Skin epidermis (tissue), 12 donors: ENCODE measurements around the gene RAPGEF4.

Source experiments
- H3K27ac ChIP-seq, 21 experiments: fragments of 200-600 bp; sonication (generic) in 11 of 21; one replicate each; pipeline ENCODE4 v1.5.0; 2020; ENCODE audit warnings: mild to moderate bottlenecking in 3 of 21, inconsistent platforms in 2 of 21, moderate library complexity in 2 of 21
- H3K4me3 ChIP-seq, 7 experiments: fragments of 200-600 bp; sonication (generic) in 2 of 7; one replicate each; pipeline ENCODE4 v1.5.0; 2020; ENCODE audit warnings: inconsistent platforms in 2 of 7, mild to moderate bottlenecking in 2 of 7, moderate library complexity in 1 of 7

RAPGEF4 gene

GRCh38 chr2:172947461-172948153 lies 212.0 kb downstream of the RAPGEF4 start:
- Histone ChIP-seq H3K4me3 (no peak overlapping the region), H3K27ac (no peak overlapping the region)

DNA sequence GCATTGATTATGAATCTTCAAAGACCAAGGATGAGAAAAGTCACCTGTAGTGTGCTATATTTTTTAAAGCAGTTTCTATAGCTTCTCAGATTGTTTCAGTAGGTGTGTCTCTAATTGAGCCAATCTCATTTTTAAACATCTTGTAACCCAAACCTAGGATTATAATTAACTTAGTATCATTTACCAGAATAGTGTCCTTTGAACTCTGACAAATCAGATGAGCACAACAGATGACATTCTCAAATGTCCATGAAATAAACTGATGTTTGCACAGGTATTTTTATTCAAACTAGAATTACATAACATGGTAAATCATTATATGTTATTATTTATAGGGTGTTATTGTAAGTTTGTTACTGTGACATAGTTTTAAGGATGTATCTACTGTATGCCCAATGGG lies 213.9 kb downstream of the RAPGEF4 start:
- Histone ChIP-seq H3K4me3 (no peak overlapping the region), H3K27ac (no peak overlapping the region)

GRCh38 chr2:172950565-172950964 lies 214.9 kb downstream of the RAPGEF4 start:
- no peak overlapping the region for H3K27ac ChIP-seq

GRCh38 chr2:172951554-172951953 lies 215.9 kb downstream of the RAPGEF4 start:
- Histone ChIP-seq H3K4me3 (no peak overlapping the region), H3K27ac (no peak overlapping the region)

More at GRCh38 chr2:172950565-172950964, 214.9 kb downstream of the RAPGEF4 start:
- no peak overlapping the region for H3K4me3 ChIP-seq

GRCh38 chr2:172953411-172953810 lies 217.8 kb downstream of the RAPGEF4 start:
- Histone ChIP-seq H3K4me3 (no peak overlapping the region), H3K27ac (peak overlapping the region in 1 of 21 experiments; percentile 20)

DNA sequence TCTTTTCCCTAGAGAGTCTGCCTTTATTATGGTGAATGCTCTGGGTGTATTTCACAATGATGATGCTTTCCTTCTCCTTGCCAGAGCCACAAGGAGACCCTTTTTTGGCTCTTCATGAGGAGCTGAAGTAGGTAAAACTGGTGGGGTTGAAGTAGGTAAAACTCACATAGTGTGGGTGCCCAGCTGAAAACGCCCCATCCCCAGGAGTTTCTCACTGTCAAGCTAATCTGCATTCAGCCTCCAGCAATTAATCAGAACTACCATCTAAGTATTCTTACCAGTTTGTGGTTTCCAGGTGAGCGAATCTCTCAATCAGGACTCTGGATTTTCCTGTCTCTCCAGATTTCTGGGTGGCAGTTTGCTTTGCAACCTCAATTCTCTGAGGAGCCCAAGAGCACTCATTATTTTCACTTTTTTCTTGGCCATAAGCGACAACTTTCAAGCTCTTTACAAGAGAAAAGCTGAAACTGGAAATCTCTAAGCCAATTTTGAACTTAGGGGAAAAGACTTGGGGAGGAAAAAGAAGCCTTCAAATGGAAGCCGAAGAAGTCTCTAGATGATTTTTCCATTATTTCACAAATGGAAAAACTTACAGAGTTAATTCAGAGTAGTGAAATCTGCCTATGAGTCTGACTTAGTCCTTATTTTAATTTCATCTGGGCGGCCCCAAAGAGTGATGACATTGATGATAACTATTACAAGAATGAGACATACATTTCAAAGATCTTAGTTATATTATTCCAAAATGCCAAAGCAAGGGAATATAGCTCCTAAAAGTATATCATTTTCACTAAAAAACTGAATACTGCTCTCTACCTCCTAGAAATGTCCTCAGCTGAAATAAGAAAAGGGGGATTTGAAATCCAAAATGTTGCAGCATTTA lies 218.6 kb downstream of the RAPGEF4 start:
- Histone ChIP-seq H3K4me3 (no peak overlapping the region), H3K27ac (peak overlapping the region in 7 of 21 experiments; percentile 5 to 73 (median 51))

GRCh38 chr2:172955587-172955986 lies 219.9 kb downstream of the RAPGEF4 start:
- Histone ChIP-seq H3K27ac (no peak overlapping the region), H3K4me3 (no peak overlapping the region)

GRCh38 chr2:172957734-172958133 lies 222.1 kb downstream of the RAPGEF4 start:
- Histone ChIP-seq H3K4me3 (no peak overlapping the region), H3K27ac (no peak overlapping the region)

DNA sequence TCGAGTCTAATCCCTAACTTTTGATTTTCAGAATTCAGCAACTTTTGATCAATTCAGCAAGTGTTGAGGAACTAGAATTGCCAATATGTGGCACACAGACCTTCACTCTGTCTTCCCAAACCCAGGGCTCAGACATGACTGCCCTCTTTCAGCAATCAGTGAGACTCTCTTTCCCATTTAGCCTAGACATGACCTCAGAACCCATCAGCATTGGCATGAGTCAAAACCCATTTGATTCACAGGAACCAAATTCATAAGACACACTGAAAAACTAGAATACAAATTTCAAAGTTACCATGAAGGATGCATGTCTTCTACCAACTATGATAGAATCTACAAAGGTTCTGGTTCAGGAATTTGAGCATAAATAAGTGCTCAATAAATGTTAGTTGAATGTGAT lies 226.4 kb downstream of the RAPGEF4 start:
- H3K4me3 ChIP-seq = no peak overlapping the region
- H3K27ac ChIP-seq = no peak overlapping the region

DNA sequence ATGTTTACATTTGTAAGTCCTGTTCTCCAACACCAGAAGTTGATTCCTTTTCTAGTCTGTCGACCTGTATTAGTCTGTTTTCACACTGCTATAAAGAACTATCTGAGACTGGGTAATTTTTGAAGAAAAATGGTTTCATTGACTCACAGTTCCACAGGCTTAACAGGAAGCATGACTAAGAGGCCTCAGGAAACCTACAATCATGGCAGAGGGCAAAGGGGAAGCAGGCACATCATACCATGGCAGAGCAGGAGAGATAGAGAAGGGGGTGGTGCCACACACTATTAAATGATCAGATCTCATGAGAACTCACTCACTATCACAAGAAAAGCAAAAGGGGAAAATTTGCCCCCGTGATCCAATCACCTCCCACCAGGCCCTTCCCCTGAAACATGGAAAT lies 227.2 kb downstream of the RAPGEF4 start:
- H3K27ac ChIP-seq = no peak overlapping the region

GRCh38 chr2:172964511-172965139 lies 229.0 kb downstream of the RAPGEF4 start:
- no peak overlapping the region for H3K27ac ChIP-seq
- H3K4me3 ChIP-seq = no peak overlapping the region

More for the DNA sequence above, 227.2 kb downstream of the RAPGEF4 start:
- no peak overlapping the region for H3K4me3 ChIP-seq

DNA sequence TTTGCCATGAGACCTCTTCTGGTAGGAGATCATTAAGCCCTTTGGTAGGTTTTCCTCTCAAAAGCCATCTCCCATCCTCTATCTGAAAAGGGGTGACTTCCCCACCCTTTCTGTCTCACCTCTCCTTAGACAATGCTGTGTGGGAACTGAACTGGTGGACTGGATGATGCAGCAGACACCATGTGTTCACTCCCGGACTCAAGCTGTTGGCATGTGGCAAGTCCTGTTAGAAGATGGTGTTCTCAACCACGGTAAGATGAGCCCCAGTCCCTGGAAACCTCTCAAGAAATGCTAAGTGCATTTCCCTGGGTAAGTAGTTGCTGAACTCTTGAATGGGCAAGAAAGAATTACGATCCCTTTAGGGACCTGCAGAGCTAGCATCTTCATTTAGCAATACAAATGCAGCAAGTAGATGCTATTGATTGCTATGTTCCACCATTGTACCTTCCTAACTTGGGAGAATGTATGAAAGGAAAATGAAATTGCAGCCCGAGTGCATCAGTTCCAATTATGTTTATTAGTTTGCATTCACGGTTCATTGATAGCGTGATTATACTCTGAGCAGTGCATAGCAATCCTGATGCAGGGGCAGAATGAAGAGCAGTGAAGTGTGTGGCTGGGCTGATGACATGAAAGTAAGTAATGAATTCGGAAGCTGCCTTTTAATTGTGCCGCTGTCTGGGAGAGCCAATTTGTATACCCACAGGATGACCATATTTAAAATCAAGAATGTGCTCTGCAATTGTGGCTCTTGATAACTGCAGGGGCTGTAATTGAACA lies 230.0 kb downstream of the RAPGEF4 start:
- H3K4me3 ChIP-seq = no peak overlapping the region

GRCh38 chr2:172967036-172967982 lies 231.7 kb downstream of the RAPGEF4 start:
- Histone ChIP-seq H3K27ac (peak overlapping the region in 1 of 21 experiments; percentile 54), H3K4me3 (no peak overlapping the region)

More for the DNA sequence above, 230.0 kb downstream of the RAPGEF4 start:
- H3K27ac ChIP-seq = peak overlapping the region in 1 of 21 experiments; percentile 25

DNA sequence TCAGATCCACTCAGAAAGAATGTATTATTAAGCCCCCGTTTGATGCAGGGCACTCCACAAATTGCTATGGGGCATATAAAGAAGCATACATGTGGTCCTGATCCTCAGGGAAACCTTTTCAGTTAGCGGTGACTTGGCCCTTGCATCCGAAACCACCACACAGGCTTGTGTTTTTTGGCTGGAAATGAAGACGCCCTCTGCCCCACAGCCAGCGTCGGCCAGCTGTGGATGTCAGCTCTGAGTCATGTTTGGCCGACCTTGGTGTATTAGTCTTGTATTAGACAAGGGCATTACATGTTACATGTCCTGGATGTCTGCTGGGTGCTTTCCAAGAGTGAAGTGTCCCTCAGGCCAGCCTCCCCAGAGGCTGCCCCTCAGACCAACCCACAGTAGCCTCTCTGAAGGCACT lies 232.4 kb downstream of the RAPGEF4 start:
- Histone ChIP-seq H3K27ac (peak overlapping the region in 1 of 21 experiments; percentile 54), H3K4me3 (no peak overlapping the region)

DNA sequence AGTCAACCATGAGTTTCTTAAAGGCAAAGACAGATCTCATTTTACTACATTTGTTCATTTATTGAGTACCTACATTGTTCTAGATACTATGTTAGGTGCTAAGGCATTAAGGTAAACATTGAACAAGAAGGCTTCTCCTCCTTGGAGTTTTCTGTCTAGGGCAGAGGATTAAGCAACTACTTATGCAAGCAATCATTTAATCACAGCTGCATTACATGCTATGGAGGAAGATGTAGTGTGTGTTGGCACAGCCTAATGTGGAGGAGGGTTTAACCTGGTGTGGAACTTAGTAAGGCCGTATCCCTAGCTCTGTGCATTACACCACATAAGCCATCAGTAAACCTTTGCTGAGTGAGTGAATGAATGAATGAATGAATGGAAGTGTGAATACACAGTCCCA lies 233.5 kb downstream of the RAPGEF4 start:
- Histone ChIP-seq H3K4me3 (no peak overlapping the region), H3K27ac (peak overlapping the region in 3 of 21 experiments; percentile 9 to 50 (median 26))

GRCh38 chr2:172969609-172970008 lies 234.0 kb downstream of the RAPGEF4 start:
- no peak overlapping the region for H3K4me3 ChIP-seq
- H3K27ac ChIP-seq = peak overlapping the region in 3 of 21 experiments; percentile 9 to 50 (median 26)

- no peak overlapping the region for H3K4me3 ChIP-seq
- H3K27ac ChIP-seq = no peak overlapping the region
These were observed 235.0 kb downstream of the RAPGEF4 start for GRCh38 chr2:172970660-172971059.

- Histone ChIP-seq H3K4me3 (no peak overlapping the region), H3K27ac (no peak overlapping the region)
These were observed 236.5 kb downstream of the RAPGEF4 start for GRCh38 chr2:172972005-172972619.
